GM19193 (cell line): ENCODE data around the gene NLRP5.

Source experiments
- POLR2A ChIP-seq: IDR thresholded peaks from 4 replicates; pipeline ENCODE4 v1.6.1; 2011; ENCODE audit not compliant: insufficient read depth, insufficient read length; ENCODE audit errors: extremely low read depth

The NLRP5 gene

GRCh38 chr19:55986487-55986886, at the start of gene NLRP5:
Gene NLRP5, plus strand, starts transcription at chr19:55986775.
- no peak for TF ChIP-seq POLR2A

- TF ChIP-seq POLR2A = no peak
Observed at GRCh38 chr19:55939206-55939605, 47.4 kb upstream of the NLRP5 start.

GRCh38 chr19:55940306-55940705, 46.3 kb upstream of the NLRP5 start:
- no peak for TF ChIP-seq POLR2A

- no peak for TF ChIP-seq POLR2A
Observed at GRCh38 chr19:55947532-55947931, 39.0 kb upstream of the NLRP5 start, which contains the start of gene NLRP8. Gene NLRP8, plus strand, starts transcription at chr19:55947832.

- no peak for TF ChIP-seq POLR2A
Observed at GRCh38 chr19:55956431-55956830, 30.1 kb upstream of the NLRP5 start.

- TF ChIP-seq POLR2A = no peak
Observed at GRCh38 chr19:55958356-55958755, 28.2 kb upstream of the NLRP5 start.

- TF ChIP-seq POLR2A = no peak
Observed at GRCh38 chr19:55959996-55960675, 26.4 kb upstream of the NLRP5 start.

- TF ChIP-seq POLR2A = no peak
Observed at GRCh38 chr19:55962186-55962585, 24.4 kb upstream of the NLRP5 start.

- TF ChIP-seq POLR2A = no peak
Observed at GRCh38 chr19:55973982-55974381, 12.6 kb upstream of the NLRP5 start.

- no peak for TF ChIP-seq POLR2A
Observed at GRCh38 chr19:55980415-55980814, 6.2 kb upstream of the NLRP5 start.

GRCh38 chr19:55985254-55985653, 1.3 kb upstream of the NLRP5 start:
- TF ChIP-seq POLR2A = no peak

- no peak for TF ChIP-seq POLR2A
Observed at GRCh38 chr19:55990831-55991230, 4.3 kb downstream of the NLRP5 start.

- TF ChIP-seq POLR2A = no peak
Observed at GRCh38 chr19:55993492-55993891, 6.9 kb downstream of the NLRP5 start.

GRCh38 chr19:56014765-56015164, 28.2 kb downstream of the NLRP5 start:
- no peak for TF ChIP-seq POLR2A

GRCh38 chr19:56015756-56016155, 29.2 kb downstream of the NLRP5 start:
- no peak for TF ChIP-seq POLR2A

- TF ChIP-seq POLR2A = no peak
Observed at GRCh38 chr19:56026769-56027168, 40.2 kb downstream of the NLRP5 start.

- TF ChIP-seq POLR2A = no peak
Observed at GRCh38 chr19:56053596-56053995, 67.0 kb downstream of the NLRP5 start.
